HG03571 (cell line): ENCODE measurements around the gene GNA12.
A peak's percentile ranks its signal among the peaks of the same experiment; 100 is the strongest.

ENCODE experiments used
- ATAC-seq: cut with Tn5 transposase; IDR thresholded peaks from one replicate; pipeline ENCODE4 v1.9.1; 2021; ENCODE audit not compliant: unreplicated experiment

GNA12 gene

DNA sequence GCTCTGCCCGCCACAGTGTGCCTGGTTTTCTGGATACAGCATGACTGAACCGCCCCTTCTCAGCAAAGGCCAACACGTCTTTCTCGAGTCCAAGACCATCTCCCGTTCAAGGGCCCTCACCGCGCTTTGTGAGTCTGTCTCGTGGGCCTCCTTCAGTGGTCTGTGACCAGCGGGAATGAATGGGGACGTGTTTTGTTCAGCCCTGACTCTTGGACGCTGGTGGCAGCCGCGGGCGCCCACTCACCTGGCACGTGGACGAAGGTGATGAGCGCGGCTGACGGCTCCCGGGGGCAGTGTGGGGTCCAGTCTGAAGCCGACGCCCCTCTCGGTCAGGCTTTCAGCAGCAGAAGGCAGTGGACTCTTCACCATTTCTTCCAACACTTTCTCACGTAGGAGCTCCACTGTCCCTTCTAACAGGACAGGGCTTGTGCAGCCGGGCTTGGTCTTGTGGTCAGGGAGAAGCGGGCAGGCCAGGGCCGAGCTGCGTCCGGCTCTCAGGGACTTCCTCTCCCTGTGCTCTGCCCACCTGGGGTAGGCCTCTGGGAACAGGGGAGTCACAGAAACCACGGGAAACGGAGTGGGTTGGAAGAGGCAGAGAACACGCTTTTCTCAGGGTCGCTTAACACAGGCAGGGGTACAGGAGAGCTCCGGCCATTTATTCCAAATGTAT lies 125.7 kb downstream of the GNA12 start:
- ATAC-seq, result no peak

DNA sequence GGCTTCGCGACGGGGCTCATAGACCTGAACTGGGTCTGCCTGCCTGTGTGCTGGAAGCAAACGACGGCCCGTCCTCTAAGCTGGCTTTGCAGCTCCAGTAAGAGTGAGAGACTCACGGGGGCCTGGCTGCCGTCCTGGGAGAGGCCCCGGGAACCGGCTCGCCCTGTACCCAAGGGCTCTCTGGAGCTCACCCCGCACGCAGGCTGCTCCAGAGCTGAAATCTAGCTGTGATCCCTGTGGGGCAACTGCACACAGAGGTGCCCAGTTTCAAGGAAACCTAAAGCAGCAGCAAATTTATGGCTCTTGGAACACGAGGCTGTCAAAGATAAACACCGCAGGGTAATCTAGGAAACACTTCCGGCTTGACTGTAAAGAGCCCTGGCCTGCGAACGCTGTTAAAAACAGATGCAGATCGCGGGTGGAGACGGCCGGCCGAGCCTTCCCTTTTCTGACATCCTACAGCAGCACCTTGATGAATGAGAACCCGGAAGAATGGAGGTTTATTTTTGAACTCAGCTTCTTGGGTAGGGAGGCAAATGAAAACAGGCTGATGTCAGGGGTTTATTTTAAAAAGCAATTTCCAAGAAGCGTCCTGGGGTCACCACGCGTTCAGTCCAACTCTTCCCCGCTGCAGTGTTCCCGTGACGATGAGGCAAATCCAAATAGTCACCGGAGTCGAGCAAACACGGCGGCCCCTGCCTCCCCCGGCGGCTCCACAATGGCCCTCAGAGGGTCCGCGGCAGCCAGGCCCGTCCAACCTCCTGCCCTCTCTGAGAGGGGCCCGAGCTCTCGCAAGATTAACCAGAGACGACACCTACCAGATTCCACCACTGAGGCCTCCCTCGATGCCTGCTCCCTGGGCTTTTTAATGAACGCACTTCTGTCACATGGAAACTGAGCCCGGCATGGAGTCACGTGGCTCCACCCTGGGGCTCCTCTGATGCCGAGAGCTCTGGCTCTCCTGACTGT lies 126.5 kb downstream of the GNA12 start:
- no peak for ATAC-seq

DNA sequence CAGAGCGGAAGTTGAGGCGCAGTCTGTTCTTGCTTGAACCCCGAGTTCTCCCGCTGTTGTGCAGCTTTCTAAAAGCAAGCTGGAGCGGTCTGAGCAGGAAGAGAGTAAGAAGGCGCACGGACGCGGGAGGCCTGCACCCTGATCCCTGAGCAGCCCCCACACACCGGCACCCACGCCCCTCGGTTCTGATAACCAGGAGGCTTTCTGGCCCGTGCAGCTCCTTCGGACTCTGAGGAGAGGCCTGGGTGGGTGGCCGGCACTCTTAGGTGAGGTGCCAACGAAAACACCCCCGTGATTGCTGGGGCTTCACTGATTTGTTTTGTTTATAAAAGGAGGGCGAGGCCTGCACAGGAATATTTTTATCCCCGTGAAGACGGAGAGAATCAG lies 127.2 kb downstream of the GNA12 start:
- ATAC-seq, result no peak

DNA sequence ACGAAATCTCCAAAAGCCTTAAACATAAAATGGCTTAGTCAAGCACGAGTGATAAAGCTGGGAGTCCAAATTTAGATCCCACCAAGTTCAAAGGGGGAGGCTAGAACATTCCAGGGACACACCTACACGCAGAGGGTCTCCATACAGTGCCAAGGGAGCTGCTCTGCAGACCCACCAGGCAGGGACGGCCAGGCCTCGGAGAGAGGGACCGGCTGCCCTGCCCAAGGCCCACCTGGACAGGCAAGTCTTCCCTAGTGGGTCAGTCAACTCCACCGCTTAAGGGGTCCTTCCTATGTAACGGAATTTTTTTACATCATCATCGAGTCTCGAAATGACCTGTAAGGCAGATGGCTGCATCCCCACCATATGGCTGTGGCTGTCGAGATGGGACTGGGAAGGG lies 127.6 kb downstream of the GNA12 start:
- no peak for ATAC-seq

DNA sequence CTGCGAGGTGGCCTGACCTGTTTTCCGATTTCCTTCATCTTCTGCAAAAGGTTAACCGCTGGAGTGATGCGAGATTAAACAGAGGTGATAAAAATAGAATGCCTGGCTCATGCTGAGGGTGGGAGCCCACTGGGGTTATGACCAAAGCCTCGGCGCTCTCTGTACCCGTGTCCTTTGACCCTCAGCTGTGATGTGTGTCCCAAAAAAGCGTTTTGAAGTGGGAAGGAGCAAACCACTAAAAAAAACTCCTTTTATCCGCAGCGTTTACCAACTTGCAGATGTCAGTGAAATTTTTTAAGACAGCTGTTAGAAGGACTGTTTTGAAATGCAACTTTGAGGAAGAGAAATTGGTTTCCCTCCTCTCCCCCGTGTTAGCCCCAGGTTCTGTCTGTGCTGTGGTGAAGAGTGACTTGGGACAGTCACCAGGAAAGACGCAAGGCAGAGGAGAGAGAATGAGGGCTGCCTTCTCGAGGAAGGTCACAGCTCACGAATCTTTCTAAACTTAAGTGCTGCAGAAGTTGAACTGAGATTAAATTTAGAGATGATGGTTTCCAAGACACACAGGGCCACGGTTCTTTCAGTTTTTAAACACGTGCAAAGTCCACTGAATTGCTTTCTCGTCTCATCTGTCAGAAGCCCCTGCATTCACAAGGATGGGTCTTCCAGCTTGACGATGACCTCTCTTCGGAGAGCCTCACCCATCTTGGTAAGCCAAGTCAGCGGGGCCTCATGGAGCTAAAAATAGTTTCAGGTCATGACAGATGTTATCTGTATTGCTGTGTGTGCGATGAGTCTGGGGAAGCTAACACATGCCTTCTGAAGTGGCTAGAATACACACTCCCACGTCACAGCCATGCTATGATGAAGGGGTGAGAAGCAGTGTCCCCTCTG lies 128.5 kb downstream of the GNA12 start:
- no peak for ATAC-seq

DNA sequence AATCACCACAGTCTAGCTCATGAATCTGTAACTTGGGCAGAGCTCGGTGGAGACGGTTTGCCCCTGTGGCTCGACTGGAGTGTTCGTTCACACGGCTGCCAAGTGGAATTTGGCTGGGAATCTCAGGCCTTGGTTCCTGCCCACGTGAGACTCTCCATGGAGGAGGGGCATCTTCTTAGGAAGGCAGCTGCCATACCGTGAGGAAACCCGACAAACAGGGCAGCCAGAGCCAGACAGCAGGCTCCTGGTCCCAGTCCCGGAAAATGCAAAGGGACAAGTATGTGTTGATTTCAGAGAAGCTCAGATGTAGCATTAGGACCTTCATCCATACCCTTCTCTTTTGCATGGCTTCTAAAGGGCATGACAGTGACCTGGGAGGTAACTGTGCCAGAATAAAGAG lies 129.5 kb downstream of the GNA12 start:
- ATAC-seq, result no peak

DNA sequence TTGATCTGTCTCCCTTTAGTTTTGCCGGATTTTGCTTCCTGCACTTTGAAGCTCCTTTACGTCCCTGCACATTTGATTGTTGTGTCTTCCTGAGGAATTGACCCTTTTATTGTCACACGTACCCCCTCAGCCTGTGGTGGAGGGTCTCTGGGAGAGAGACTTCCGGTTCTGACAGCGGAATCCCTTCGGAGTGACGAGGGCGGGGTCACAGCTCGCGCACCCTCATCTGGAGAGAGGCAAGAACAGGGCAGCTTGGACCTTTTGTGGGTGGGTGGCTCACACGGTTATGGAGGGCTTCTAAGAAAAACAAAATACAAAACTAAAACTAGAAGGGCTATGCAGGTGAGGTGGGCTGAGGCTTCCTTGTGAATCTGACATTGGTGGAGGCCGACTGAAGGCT lies 130.1 kb downstream of the GNA12 start:
- ATAC-seq, result no peak

DNA sequence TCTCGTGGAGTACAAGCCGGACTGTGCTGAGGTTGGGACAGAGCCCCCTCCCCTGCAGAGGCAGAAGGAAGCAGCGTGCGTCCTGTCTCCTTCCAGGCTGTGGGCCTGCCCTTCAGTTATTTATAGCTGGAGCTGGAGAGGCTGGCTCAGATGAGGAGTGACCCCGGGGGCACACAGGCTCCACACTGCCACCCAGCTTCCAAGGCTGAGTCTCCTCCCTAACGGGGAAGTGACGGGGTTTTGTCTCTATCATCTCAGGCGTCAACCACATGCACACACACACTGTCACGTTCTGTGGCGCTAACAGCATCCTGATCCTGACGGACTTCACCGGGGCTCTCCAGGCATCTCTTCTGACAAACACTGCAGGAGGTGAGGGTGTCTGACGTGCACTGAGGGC lies 130.7 kb downstream of the GNA12 start:
- ATAC-seq, result no peak

DNA sequence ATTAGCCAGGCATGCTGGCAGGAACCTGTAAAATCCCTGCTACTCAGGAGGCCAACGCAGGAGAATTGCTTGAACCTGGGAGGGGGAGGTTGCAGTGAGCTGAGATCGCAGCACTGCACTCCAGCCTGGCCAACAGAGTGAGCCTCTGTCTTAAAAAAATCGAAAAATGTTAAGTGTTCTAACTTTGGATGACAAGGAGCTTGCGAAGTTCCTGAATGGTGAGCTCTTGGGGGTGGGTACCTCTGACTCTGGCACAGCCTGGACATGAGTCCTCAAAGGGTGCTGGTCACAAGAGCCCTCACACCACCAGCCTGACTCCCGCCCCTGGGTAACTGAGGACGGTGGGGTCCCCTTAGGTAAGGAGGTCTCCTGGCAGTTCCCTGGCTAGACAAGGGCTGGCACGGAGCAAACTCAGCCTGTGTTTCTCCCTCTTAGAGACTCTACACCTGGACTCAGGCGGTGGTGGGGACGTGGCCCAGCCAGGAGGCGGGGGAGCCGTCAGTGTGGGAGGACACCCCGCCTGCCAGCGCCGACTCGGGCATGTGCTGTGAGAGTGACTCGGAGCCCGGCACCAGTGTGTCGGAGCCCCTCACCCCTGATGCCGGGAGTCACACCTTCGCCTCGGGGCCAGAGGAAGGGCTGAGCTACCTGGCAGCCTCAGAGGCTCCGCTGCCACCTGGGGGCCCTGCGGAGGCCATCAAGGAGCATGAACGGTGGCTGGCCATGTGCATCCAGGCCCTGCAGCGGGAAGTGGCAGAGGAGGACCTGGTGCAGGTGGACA lies 132.0 kb downstream of the GNA12 start:
- no peak for ATAC-seq

DNA sequence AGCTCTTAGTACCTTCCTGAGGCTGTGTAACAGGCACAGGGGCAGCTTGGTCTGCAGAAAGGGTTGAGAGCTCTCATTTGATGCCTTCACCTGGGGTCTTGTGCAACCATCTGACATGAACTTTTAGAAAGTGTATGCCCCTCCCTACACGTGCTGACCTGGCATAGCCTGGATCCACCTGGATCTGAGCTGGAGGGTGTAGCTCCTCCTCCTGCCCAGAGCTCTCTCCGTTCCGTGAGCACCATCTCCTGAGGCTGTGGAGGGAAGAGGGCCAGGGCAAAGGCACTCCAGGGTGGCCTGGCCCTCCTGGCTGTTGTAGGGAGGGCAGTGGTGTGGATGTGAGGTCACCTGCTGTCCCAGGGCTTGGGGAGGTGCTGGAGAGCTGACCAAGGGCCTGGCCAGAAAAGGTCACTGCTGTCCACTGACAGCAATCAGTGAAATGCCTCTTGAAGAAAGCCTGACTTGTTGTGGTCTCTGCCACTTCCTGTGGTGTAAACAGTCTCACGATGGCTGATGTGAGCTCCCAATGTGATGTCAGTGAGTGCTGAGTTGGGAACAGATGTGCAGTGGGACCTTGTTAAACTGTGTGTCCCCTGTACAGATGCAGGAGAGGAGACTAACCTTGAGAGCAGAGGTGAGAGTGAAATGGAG lies 133.1 kb downstream of the GNA12 start:
- ATAC-seq, result peak; percentile 24

DNA sequence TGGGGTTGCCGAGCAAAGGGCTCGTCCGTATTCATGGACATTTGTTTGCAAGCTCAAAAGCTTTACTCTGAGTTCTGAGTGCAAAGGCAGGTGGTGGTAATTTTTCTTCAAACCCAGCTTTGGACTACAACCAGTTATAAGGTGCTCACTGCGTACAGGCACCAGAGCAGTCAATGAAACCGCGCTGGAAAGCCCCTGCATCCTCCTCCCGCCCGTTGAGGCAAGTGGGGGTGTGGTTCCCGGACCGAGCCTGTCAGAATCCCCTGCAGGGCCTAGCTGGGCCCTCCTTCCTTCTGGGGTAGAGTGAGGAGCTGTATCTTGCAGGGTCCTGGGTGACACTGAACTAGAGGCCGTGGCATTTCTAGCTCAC lies 133.8 kb downstream of the GNA12 start:
- peak; percentile 35 for ATAC-seq

DNA sequence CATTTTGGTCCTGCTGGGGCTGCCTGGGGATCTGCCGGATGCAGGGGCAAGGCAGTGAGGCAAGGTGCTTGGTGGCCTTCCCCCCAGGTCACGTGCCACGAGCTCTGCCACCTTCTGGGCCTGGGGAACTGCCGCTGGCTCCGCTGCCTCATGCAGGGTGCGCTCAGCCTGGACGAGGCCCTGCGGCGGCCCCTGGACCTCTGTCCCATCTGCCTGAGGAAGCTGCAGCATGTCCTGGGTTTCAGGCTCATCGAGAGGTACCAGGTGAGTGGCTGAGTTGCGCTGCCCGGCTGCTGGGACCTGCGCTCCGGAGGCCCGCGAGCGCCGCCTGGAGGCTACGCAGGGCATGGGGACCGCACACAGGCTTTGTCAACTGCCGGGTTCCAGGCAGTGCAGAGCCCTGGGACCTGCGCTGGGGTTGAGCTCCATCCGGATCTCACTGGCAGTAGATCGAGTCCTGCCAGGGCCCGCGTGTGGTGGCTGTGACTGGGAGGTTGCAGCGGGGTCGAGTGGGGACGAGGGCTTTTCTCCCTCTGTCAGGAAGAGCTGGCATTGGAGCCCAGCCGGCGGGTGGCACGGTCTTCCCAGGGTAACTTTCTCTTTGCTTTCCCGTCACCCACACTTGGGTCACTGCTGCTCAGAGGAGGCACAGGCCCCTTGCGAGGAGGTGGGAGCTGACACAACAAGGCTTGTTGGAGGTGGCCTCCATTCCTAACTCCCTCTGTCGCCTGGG lies 134.4 kb downstream of the GNA12 start:
- peak; percentile 81 for ATAC-seq

DNA sequence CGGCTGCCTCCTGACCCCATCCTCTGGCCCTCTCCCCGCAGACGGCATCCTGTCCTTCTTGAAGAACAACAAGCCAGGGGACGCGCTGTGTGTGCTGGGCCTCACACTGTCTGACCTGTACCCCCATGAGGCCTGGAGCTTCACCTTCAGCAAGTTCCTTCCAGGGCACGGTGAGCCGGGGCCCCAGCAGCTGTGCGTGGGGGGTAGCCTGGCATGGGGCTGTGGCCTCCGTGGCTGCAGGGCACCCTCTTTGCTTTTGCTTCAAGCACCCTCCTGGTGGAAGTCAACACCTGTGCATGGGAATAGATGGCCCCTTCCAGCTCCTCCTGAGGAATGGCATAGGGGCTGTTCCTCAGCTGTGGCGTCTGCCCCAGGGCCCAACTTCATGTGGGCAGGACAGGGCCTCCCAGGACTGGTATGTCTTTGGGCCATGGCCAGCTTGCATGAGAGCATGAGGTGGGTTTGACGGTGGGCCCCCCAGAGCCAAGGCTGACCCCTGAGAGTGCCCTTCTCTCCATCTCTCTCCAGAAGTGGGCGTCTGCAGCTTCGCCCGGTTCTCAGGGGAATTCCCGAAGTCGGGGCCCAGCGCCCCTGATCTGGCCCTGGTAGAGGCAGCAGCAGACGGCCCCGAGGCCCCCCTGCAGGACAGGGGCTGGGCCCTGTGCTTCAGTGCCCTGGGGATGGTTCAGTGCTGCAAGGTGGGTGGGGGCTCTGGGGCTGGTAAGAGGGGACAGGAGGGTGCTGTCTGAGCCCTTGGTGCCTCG lies 135.4 kb downstream of the GNA12 start:
- ATAC-seq, result no peak

DNA sequence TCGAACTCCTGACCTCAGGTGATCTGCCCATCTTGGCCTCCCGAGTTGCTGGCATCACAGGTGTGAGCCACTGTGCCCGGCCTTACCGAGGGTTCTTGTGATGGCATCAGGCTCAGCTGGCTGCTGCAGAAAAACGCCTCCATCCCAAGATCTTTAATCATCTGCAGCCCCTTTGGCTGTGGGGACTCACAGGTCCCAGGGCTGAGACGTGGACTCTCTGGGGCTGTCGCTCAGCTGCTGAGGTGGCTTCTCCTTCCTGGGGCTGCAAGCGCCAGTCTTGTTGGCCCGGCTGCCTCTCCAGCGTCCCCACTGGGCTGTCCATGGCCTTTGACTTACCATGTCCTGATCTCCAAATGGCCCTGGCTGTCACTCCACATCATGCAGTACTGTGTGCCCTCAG lies 136.1 kb downstream of the GNA12 start:
- no peak for ATAC-seq

DNA sequence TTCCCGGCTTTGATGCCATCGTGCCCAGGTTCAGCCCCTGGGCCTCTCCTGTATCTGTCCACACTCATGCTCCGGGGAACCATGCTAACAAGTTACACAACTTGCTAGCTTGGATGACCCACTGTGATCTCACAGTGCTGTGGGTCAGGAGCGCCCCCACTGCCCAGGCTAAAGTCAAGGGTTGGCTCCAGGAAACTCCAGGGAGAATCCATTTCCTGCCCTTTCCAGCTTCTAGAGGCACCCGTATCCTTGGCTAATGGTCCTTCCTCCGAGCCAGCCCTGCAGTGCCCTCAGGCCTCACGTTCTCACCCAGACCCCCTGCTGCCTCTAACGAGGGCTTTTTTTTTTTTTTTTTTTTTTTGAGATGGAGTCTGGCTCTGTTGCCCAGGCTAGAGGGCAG lies 136.6 kb downstream of the GNA12 start:
- ATAC-seq, result no peak

DNA sequence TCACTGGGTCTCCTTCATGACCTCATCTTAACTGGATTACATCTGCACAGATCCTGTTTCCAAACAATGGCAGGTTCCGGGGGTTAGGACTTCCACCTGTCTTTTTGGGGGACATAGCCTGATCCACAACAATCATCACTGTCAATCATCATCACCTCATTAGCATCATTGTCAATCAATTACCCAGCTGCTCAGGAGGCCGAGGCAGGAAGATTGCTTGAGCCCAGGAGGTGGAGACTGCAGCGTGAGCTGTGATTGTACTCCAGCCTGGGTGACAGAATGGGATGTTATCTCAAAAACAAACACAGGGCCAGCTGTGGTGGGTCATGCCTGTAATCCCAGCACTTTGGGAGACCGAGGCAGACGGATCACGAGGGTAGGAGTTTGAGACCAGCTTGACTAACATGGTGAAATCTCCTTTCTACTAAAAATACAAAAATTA lies 137.4 kb downstream of the GNA12 start:
- ATAC-seq, result no peak

DNA sequence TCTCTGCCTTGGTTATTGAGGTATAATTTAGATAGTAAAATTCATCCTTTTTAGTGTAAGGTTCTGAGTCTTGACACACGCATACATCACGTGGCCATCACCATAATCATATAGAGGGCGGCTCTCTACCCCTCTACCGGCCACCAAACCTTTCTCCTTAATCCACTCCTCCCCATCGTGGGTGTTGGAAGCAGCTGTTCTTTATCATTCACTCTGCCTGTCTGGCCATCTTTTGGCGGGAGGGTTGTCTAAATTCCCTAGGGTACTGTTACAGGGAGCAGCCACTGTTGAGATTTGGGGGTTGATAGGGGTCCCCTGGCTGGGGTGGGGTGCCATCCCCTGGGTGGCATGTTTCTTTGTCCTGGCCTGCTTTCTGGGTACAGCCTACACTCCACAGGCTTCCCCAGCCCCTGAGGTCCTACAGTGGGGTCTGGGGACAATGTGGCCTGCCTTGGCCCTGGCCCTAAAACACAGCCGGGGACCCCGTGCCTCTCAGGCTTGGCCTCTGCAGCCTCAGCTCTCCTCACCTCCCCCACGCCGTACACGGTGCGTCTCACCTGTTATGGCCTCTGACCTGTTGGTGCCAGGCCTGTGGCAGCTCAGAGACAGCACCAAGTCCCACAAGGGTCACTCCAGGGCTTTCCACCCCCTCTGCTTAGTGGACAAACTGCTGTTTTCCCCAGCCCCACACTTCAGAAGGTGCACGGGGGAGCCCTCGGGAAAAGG lies 138.6 kb downstream of the GNA12 start:
- ATAC-seq, result no peak

DNA sequence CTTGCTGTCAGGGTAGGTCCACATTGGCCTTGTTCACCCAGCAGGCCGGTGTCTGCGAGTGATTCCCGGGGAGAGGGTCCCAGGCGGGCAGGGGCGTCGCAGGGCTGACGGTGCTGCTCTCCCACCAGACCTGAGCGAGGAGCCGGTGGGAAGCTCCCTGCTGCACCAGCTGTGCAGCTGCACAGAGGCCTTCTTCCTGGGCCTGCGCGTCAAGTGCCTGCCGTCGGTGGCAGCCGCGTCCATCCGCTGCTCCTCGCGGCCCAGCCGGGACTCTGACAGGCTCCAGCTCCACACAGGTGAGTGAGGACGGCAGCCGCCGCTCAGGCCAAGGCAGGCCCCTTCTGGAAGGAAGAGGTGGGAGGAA lies 141.5 kb downstream of the GNA12 start:
- no peak for ATAC-seq
